ENCODE measurements around the gene CEP295NL.

DNA sequence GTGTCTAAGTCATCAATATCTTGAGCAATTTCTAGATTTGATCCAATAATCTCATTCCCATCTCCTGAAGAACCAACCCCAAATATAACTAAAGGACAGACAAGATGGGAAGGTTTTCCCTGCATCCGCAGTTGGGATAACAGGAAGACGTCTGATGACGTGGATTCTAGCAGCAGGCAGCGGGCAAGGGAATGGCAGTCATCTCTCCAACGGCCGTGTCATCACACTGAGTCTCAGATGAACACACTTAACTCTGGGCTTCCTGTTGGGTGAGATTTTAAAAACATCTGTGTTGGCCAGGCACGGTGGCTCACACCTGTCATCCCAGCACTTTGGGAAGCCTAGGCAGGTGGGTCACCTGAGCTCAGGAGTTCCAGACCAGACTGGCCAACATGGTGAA lies 43.1 kb upstream of the CEP295NL start:
- TF ChIP-seq, protein P1, sequence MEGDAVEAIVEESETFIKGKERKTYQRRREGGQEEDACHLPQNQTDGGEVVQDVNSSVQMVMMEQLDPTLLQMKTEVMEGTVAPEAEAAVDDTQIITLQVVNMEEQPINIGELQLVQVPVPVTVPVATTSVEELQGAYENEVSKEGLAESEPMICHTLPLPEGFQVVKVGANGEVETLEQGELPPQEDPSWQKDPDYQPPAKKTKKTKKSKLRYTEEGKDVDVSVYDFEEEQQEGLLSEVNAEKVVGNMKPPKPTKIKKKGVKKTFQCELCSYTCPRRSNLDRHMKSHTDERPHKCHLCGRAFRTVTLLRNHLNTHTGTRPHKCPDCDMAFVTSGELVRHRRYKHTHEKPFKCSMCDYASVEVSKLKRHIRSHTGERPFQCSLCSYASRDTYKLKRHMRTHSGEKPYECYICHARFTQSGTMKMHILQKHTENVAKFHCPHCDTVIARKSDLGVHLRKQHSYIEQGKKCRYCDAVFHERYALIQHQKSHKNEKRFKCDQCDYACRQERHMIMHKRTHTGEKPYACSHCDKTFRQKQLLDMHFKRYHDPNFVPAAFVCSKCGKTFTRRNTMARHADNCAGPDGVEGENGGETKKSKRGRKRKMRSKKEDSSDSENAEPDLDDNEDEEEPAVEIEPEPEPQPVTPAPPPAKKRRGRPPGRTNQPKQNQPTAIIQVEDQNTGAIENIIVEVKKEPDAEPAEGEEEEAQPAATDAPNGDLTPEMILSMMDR (IDR thresholded peaks at IDR 0.05) = no peak
- TF ChIP-seq POLR2A (IDR thresholded peaks at IDR 0.05) = no peak
